Activated CD4-positive, CD25-positive, alpha-beta regulatory T cell treated with anti-CD3 and anti-CD28 coated beads, Interleukin-2, amount 50 U/mL, for 24 hours (primary cell): Measurements from ENCODE around the gene PCSK6.
A peak's percentile ranks its signal among the peaks of the same experiment; 100 is the strongest.
"Not testable (repeated sequence)": the region's sequence is repeated elsewhere in the genome, so short reads cannot be mapped to it uniquely, and the experiment has no call there.

ENCODE experiments used
- ATAC-seq, 2 donors: fragments of 150-1000 bp; cut with Tn5 transposase; one replicate each; pipeline ENCODE4 v1.10.0; 2021; ENCODE audit warnings: mild to moderate bottlenecking in 1 of 2, moderate library complexity in 1 of 2

Gene PCSK6

GRCh38 chr15:101481917-101482525 is 7.5 kb downstream of the PCSK6 start:
- no peak for ATAC-seq

- no peak for ATAC-seq
These were observed 8.2 kb downstream of the PCSK6 start for GRCh38 chr15:101481381-101481705.

- no peak for ATAC-seq
These were observed 8.7 kb downstream of the PCSK6 start for GRCh38 chr15:101480613-101481380.

- ATAC-seq, result no peak
These were observed 9.5 kb downstream of the PCSK6 start for GRCh38 chr15:101479851-101480612.

- no peak for ATAC-seq
These were observed 10.1 kb downstream of the PCSK6 start for GRCh38 chr15:101479342-101479845.

- ATAC-seq, result no peak
These were observed 10.7 kb downstream of the PCSK6 start for GRCh38 chr15:101478701-101479341.

- ATAC-seq, result no peak
These were observed 11.6 kb downstream of the PCSK6 start for GRCh38 chr15:101477851-101478362.

GRCh38 chr15:101476756-101477155 is 12.8 kb downstream of the PCSK6 start:
- no peak for ATAC-seq

- ATAC-seq, result no peak
These were observed 14.5 kb downstream of the PCSK6 start for GRCh38 chr15:101474983-101475382.

- no peak for ATAC-seq
These were observed 15.3 kb downstream of the PCSK6 start for GRCh38 chr15:101474233-101474632.

GRCh38 chr15:101472033-101472432 is 17.5 kb downstream of the PCSK6 start:
- no peak for ATAC-seq

- ATAC-seq, result no peak
These were observed 18.8 kb downstream of the PCSK6 start for GRCh38 chr15:101470548-101471239.

- ATAC-seq, result no peak
These were observed 19.8 kb downstream of the PCSK6 start for GRCh38 chr15:101469520-101470288.

GRCh38 chr15:101466188-101466587 is 23.3 kb downstream of the PCSK6 start:
- no peak for ATAC-seq

- ATAC-seq, result no peak
These were observed 24.4 kb downstream of the PCSK6 start for GRCh38 chr15:101464999-101465669.

GRCh38 chr15:101464256-101464998 is 25.1 kb downstream of the PCSK6 start:
- ATAC-seq, result no peak

- ATAC-seq, result not testable (repeated sequence)
These were observed 25.8 kb downstream of the PCSK6 start for GRCh38 chr15:101463696-101464095.

- ATAC-seq, result no peak
These were observed 26.2 kb downstream of the PCSK6 start for GRCh38 chr15:101463270-101463669.

- peak; percentile 46 to 55 for ATAC-seq
These were observed 28.4 kb downstream of the PCSK6 start for GRCh38 chr15:101461097-101461496.
